Left colon (tissue), 2 donors: ENCODE results near the gene TADA2B. TPM values are rescaled to one million over a fixed set of nuclear protein-coding genes. Genes with fewer than 3 reads are reported as not detected.

ENCODE experiments used
- ATAC-seq: fragments of 200-7000 bp; cut with Tn5 transposase; one replicate; pipeline ENCODE4 v1.9.1; 2020; ENCODE audit warnings: mild to moderate bottlenecking, moderate library complexity
- DNase-seq, 2 donors: peaks; one replicate each; pipeline ENCODE4 v3.0.0-alpha.2; 2020
- intact Hi-C, 2 donors: fragments of 100-400 bp; cut with DNase I in 1 of 2; cut with micrococcal nuclease in 1 of 2; formaldehyde crosslinking; loops; one replicate each; pipeline versions ENCODE4 v1.11.2 to v1.14.0; 2022; cut with DNase I, micrococcal nuclease
- total RNA-seq, 2 donors: library from RNA; stranded (reverse); fragmentation: NEBNext Ultra II Directional; extraction: Animal tissue kit (Norgen Biotek cat#: 25700); gene quantifications; one replicate each; pipeline ENCODE4 v1.2.1, GENCODE V29; 2021
- donor health status: DM: no; HTN: no; CAD: no.
- donor health status: DM: yes; HTN: yes; CAD: no.

TADA2B gene
- total RNA-seq, 2 donors from 2014 or later: 30.0 to 34.6 TPM

DNA sequence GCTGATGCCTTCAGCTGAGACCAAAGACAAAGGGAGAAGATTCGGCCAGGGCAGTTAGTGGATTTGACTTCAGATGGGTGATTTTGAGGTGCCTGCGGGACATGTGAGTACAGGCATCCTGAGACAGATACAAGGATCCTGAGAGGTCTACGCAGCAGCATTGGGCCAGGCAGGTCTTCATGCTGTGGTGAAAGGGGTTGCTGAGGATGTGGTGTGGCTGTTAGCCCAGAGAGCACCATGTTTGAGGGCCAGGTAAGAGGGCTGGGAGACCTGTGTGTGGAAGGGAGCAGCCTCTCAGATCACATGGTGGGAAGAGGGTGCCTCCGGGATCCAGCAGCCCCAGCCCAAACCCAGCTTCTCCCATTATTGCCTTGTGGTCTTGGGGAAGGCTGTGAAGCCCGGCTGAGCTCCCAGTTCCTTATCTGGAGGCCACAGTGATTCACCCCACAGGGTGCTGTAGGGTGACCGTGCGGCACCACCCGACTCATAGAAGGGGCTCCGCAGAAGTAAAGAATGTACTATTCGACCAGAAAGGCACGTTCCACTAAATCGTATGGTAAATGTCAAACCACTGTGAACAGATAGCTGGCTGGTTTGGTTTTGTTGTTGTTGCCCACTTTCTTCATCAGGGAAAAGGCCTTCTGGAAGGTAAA lies 27.7 kb upstream of the TADA2B start:
- no peak for DNase-seq
- ATAC-seq: peak; percentile 7
- intact Hi-C loops: no loop called here

GRCh38 chr4:7016086-7016485 lies 27.1 kb upstream of the TADA2B start:
- intact Hi-C loops: no loop called here
- ATAC-seq: no peak
- DNase-seq: no peak

DNA sequence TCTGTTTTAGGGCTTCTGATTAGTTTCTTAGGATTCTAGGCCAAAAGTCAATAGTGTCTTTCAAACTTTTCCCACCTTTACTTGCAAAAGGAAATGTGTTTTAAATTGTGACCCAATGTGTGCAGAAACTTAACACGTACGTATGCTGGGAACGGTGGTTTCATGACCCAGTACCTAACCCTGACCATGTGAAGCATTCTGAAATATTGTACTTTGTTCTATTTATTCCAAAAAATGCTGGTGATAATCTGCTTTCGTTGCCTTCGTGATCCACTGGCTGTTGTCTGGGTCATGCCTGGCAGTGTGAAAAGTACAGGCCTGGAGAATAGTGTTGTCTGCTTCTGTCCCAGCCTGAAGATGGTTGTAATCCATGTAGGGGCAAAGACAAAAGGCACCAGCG lies 26.7 kb upstream of the TADA2B start:
- intact Hi-C loops: no loop called here
- ATAC-seq: no peak

GRCh38 chr4:7017446-7018048 lies 25.6 kb upstream of the TADA2B start:
- DNase-seq: no peak
- intact Hi-C loops: no loop called here
- no peak for ATAC-seq

More for the DNA sequence above, 26.7 kb upstream of the TADA2B start:
- DNase-seq: no peak

DNA sequence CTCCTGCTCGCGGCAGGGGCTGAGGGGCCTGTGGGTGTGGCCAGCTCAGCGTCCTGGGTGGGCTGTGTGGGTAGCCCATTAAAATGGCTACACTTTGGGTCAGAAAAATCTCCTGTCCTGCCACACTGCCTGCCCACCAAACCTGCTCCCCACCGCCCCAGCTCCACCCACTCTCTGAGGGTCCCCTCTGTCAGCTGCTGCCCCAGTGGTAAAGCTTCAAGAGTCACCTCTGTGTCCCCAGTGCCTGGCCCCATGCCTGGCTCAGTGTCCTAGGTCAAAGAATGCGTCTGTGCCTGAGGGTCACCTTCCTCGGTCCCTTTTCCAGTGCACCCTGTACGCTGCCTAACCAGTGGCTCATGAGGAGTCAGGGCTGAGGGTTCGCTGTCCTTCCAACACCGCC lies 24.9 kb upstream of the TADA2B start:
- intact Hi-C loops: no loop called here
- ATAC-seq (no peak), DNase-seq (no peak)

- intact Hi-C loops: no loop called here
- no peak for ATAC-seq
These were observed 23.8 kb upstream of the TADA2B start for GRCh38 chr4:7019367-7019766.

GRCh38 chr4:7020290-7020689 lies 22.9 kb upstream of the TADA2B start:
- intact Hi-C loops: no loop called here
- DNase-seq: no peak
- no peak for ATAC-seq

More at GRCh38 chr4:7019367-7019766, 23.8 kb upstream of the TADA2B start:
- DNase-seq: no peak

GRCh38 chr4:7020856-7021255 lies 22.3 kb upstream of the TADA2B start:
- ATAC-seq (no peak), DNase-seq (no peak)
- intact Hi-C loops: no loop called here

DNA sequence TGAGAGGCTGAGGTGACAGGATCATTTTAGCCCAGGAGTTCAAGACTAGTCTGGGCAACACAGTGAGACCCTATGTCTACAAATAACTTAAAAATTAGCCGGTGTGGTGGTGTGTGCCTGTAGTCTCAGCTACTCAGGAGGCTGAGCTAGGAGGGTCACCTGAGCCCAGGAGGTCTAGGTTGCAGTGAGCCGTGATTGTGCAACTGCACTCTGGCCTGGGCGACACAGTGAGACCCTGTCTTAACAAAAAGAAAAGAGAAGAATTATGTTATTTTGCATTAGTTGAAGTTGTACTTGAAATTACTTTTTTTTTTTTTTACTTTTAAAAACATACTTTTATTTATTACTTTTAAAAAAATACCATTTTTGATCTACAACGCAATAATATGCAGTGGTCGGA lies 21.8 kb upstream of the TADA2B start:
- intact Hi-C loops: no loop called here
- ATAC-seq (no peak), DNase-seq (no peak)

- DNase-seq (no peak), ATAC-seq (no peak)
- intact Hi-C loops: no loop called here
These were observed 21.1 kb upstream of the TADA2B start for GRCh38 chr4:7021930-7022664.

DNA sequence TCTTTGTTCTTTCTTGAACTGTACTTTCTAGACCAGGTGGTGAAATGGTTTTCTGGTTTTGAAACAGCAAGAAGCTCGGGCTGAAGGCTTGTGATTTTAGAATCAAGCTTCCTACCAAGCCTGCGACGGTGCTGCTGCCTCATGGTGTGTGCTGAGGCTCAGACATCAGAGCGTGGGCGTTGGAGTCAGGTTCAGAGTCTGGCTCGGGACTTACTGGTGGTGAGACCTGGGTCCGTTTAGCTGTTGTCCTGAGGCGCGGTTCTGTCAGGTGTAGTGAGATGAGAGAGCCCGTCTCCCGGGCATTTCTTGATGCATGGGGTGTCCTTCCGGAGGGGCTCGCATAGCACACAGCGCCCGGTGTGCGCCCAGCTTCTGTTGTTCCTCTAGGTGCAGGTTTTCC lies 19.7 kb upstream of the TADA2B start:
- ATAC-seq (no peak), DNase-seq (no peak)
- intact Hi-C loops: no loop called here

DNA sequence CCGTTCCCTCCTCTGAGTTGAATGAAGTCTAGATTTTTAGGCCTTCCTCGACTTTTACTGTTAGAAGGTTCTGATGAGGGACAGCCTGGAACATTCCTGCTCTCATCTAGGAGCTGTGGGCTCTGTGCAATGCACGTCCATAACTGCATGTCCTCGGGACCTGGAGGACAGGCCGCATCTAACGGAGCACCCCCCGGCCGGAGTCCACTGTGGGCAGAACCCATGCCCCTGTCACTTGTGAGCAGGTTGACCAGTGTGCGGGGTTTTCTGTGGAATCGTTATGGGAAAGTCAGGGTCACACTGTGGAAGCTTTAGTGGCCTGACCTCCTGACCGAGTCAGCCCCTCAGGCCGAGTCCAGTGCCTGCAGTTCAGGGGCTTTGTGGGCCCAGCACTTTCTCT lies 19.3 kb upstream of the TADA2B start:
- ATAC-seq (no peak), DNase-seq (no peak)
- intact Hi-C loops: no loop called here

DNA sequence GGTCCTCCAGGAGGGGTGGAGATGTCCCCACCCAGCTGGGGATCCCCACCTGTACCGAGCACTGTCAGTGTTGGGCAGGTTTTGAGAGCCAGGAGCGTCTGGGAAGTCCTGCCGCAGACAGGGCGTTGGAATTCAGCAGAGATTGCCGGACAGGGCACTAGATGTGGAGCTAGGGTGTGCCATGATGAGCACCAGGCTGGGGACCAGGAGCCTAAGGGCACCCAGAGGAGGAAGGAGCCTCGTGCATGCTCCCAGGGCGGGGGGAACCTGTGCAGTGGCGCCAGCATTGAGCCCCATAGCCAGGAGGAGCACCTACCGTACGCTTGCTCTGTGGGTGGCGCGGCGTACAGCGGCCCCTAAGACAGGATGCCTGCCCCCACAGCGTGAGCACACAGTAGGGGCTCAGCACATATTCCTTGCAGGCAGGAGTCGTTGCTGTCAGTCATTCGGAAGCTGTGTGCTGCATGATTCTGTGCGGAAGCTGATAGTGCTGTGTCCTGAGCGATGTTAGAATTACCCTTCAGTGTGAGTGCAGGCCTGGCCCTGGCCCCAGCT lies 18.8 kb upstream of the TADA2B start:
- intact Hi-C loops: no loop called here
- DNase-seq (no peak), ATAC-seq (no peak)

GRCh38 chr4:7025040-7025602 lies 18.1 kb upstream of the TADA2B start:
- no peak for DNase-seq
- ATAC-seq: no peak
- intact Hi-C loops: no loop called here

DNA sequence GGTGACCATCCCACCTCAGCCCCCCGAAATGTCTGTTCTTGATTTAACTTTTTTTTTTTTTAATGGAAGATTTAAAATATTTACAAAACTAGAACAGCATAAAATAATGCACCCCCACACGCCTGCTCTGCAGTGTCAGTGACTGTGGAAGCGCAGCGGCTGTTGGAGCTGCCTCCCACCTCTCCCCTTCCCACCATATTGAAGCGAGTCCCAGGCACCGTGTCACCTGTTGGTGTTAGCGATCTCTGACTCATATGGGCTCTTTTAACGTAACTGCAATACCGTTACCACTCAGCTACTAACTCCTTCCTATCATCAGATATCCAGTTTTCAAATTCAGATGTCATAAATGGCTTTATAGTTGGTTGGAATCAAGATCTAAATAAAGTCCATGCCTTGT lies 17.1 kb upstream of the TADA2B start:
- intact Hi-C loops: no loop called here
- DNase-seq: no peak
- ATAC-seq: no peak

- intact Hi-C loops: no loop called here
These were observed 15.9 kb upstream of the TADA2B start for GRCh38 chr4:7027284-7027683.

GRCh38 chr4:7027913-7028312 lies 15.3 kb upstream of the TADA2B start:
- intact Hi-C loops: no loop called here
- ATAC-seq (no peak), DNase-seq (no peak)

More at GRCh38 chr4:7027284-7027683, 15.9 kb upstream of the TADA2B start:
- DNase-seq (no peak), ATAC-seq (no peak)

- intact Hi-C loops: no loop called here
- DNase-seq (no peak), ATAC-seq (no peak)
These were observed 14.0 kb upstream of the TADA2B start for GRCh38 chr4:7029212-7029611.

DNA sequence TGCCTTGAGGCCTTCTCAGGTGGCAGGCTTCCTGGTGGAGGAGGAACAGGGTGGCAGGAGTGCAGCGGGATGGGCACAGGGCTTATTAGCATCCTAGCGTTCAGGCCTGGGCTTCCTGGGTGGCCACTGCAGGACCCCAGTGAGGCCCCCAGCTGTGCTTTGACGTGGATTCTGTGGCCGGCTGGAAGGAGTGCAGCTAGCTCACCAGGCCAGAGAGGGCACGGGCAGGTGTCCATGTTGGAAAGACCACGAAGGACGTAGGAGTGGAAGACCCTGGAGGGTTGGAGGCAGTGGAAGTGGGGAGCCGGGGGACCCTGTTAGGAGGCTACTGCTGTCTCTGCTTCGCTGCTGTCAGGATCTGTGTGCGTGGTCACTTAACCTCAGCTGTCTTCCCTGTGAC lies 13.3 kb upstream of the TADA2B start:
- intact Hi-C loops: no loop called here
- no peak for ATAC-seq
- no peak for DNase-seq

- ATAC-seq: no peak
- no peak for DNase-seq
- intact Hi-C loops: no loop called here
These were observed 12.3 kb upstream of the TADA2B start for GRCh38 chr4:7030856-7031255.
